ENCODE data around the gene CYP2S1.
"Not testable (repeated sequence)": the region's sequence is repeated elsewhere in the genome, so short reads cannot be mapped to it uniquely, and the experiment has no call there.

Gene CYP2S1

DNA sequence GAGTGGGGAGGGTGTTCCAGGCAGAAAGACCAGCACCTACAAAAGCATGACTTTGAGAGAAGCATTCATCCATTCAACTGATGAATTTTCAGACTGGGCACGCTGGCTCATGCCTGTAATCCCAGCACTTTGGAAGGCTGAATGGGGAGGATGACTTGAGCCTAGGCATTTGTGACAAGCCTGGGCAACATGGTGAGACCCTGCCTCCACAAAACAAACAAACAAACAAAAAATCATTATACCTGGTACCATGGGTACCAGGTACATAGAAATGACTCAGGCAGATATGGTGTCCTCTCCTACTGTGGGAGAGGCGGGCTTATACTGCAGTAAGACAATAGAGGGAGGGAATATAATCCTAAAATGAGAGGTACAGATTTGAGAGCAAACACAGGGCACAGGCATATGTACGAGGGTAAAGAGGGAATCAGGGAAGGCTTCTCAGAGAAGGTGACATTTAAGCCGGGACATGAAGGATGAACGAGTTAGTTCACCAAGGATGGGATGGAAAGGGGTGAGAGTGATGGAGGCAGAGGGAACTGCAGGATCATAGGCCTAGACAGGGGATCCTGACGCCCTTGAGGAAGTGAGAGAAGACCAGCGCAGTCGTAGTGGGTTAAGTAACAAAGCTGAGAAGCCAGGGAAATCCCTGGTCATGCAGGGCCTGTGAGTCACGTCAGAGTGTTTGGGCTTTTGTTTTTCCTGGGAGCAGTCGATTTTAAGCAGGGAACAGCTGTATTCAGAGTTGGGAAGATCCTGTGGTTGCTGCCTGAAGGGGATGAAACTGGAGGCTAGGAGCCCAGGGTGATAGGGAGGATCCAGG lies 2.9 kb downstream of the CYP2S1 start:
- DNase-seq, result no peak

DNA sequence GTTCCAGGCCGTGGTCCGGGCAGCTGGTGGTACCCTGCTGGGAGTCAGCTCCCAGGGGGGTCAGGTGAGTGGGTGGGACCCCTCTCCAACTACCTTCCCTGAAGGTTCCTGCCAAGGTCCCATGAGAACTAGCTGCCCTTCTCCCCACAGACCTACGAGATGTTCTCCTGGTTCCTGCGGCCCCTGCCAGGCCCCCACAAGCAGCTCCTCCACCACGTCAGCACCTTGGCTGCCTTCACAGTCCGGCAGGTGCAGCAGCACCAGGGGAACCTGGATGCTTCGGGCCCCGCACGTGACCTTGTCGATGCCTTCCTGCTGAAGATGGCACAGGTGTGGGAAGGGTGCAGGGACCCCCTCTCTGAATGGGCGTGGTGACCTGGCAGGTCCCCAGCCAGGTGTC lies 5.5 kb downstream of the CYP2S1 start:
- no peak for DNase-seq

DNA sequence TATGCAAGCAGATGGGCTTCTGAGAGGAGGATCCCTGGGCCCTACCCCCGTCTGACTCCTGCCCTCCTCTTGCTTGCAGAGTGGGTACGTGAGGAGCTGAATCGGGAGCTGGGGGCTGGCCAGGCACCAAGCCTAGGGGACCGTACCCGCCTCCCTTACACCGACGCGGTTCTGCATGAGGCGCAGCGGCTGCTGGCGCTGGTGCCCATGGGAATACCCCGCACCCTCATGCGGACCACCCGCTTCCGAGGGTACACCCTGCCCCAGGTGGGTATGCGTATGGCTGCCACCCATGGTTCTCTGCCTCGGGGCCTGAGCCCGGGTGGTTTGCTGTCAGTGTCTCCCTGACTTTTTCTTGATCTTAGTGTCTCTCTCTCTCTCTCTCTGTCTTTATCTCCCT lies 10.4 kb downstream of the CYP2S1 start:
- no peak for DNase-seq

DNA sequence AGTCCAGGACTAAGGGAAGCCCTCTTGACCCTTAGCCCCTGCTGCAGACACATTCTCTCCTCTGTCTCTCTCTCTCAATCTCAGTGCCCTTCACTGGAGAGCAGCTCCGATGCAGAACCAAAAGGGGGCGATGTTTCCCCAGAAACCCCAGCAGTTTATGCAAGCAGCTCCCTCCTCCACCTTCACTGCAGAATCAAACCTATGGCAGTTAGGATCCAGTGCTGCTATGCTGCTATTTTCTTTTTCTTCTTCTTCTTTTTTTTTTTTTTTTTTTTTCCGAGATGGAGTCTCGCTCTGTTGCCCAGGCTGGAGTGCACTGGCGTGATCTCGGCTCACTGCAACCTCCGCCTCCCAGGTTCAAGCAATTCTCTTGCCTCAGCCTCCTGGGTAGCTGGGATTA lies 11.3 kb downstream of the CYP2S1 start:
- not testable (repeated sequence) for DNase-seq

DNA sequence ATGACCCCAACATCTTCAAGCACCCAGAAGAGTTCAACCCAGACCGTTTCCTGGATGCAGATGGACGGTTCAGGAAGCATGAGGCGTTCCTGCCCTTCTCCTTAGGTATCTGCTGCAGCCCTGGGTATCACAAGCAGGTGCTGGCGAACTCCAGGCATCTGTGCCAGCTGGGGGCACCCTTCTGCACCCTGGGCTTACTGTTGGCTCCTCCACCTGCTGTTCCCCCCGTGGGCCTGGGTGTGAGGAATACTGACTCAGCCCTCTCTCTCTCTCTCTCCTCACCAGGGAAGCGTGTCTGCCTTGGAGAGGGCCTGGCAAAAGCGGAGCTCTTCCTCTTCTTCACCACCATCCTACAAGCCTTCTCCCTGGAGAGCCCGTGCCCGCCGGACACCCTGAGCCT lies 13.0 kb downstream of the CYP2S1 start:
- DNase-seq, result no peak

DNA sequence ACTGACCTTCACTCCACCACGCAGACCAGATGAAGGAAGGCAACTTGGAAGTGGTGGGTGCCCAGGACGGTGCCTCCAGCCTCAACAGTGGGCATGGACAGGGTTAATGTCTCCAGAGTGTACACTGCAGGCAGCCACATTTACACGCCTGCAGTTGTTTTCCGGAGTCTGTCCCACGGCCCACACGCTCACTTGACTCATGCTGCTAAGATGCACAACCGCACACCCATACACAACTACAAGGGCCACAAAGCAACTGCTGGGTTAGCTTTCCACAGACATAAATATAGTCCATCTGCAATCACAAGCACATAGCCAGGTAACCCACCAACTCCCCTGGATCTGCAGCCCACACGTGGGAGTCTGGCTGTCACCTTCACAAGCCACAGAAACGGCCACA lies 13.4 kb downstream of the CYP2S1 start:
- no peak for DNase-seq

DNA sequence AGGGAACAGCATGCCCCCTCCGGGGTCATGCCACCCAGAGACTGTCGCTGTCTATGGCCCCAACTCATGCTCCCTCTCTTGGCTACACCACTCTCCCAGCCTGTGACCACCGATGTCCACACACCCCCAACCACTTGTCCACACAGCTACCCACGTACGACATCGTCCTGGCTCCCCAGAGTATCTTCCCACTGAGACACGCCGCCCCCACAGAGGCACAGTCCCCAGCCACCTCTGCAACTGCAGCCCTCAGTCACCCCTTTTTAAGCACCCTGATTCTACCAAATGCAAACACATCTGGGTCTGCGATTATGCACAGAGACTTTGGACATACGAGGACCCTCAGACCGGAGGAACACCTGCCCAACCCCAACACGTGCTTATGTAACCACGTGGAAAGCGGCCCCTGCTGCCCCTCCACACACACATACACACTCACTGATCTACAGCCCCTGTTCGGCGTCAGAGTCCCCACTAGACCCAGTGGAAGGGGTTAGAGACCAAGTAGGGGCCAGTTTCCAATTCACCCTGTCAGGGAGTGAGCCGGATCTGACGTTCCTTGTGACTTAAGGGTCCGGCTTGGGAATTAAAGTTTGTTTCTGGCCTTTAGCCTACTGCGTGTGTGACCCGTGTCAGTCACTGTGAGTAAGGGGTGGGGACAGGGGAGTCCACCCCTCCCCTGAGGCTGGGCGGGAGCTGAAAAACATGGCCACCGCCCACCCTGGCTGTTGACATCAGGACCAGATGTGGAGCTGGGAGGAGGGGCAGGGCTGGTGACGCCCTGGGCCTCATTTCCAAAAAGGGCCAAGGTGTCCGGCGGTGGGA lies 14.1 kb downstream of the CYP2S1 start:
- no peak for DNase-seq

DNA sequence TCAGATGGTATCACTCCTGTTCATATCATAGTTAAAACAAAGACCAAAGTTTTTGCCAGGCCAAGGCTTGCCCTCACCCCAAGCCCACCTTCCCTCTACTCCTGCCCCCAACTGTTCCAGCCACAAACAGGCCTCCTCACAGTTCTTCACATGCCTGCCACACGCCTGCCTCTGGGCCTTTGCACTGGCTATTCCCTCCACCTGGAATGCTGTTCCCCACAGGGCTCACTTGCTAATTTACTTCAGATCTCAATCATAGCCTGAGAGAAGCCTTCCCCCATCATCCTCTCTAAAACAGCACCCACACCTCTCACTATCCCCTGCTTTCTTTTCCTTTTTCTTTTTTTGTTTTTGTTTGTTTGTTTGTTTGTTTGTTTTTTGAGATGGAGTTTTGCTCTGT lies 21.1 kb downstream of the CYP2S1 start:
- DNase-seq, result no peak

DNA sequence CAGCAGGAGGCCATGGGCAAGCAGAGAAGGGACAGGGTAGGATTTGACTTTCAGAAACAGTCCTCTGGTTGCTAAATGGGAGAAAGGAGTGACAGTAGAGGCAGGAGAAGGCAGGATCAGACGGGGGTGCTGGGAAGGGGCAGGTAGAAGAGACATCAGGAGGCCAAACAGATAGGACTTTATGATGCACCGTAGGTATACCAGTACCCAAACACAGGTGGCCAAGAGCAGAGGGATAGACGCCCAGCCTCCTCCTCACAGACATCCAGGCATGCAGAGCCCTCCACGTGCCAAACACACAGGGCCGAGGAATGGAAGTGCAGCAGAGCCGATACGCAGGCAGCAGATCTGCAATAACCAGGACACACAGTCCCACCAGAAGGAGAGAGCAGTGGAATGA lies 24.7 kb downstream of the CYP2S1 start:
- no peak for DNase-seq

DNA sequence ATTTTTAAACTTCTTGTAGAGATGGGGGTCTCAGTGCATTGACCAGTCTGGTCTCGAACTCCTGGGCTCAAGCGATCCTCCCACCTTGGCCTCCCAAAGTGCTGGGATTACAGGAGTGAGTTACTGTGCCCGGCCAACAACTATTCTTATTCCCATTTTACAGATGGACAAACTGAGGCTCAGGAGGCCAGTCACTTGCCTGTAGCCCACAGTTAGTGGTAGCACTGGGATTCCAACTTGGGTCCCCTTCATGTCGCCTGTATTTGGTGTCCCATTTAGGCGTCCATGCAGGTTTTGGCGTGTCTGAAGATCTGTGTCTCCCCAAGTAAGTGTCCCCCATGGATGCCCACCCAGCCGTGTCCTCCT lies 25.2 kb downstream of the CYP2S1 start:
- no peak for DNase-seq

DNA sequence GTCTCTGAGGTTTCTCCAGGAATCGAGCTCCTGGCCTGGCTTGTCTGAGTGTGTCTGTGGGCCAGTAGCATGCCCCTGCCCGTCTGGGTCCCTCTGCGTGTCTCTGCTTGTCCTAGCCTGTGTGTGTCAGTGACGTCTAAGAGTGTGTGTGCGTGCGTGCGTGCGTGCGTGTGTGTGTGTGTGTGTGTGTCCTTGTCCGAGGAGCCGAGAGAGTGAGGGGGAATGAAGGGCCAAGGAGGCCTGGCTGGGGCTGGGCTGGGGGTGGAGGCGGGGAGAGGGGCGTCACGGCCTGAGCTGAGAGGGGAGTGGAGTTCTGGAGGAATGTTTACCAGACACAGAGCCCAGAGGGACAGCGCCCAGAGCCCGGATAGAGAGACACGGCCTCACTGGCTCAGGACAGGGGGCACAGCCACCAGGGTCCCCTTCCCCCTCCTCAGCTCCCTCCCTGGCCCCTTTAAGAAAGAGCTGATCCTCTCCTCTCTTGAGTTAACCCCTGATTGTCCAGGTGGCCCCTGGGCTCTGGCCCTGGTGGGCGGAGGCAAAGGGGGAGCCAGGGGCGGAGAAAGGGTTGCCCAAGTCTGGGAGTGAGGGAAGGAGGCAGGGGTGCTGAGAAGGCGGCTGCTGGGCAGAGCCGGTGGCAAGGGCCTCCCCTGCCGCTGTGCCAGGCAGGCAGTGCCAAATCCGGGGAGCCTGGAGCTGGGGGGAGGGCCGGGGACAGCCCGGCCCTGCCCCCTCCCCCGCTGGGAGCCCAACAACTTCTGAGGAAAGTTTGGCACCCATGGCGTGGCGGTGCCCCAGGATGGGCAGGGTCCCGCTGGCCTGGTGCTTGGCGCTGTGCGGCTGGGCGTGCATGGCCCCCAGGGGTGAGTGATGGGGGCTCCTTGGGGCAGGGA lies 25.8 kb downstream of the CYP2S1 start, which contains the start of gene AXL:
Gene AXL (plus strand): TSS at position 609 of the 893 bp plus-strand sequence. CDS start 170 bp downstream, at position 779.
- no peak for DNase-seq

DNA sequence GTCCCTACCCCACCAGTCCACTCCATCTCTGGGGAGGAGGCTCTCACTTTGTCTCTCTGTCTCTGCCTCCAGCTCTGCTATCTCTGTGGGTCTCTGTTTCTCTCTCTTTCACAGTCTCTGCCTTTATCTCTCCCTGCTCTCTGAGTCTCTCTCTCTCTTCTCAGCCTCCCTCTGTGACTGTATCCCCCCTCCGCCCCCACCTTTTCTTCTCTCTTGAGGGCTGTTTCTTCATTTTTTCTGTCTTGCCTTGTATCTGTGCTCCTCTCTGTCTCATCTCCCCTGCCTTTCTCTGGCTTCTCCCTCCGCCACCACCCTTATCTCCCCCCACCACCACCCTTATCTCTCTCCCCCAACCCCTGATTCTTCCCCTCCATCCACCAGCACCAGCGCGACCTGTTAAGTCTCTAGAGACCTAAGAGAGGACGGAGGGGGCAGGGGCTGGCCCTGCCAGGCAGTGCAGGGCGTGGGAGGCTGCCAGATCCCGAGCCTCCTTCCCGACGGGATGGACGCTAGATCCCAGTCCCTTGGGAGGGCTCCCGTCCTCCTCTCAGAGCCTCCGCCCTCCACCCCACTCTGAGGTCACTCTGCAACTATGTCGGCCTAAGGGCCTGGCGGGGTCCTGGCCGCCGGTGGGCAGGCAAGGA lies 27.0 kb downstream of the CYP2S1 start:
- no peak for DNase-seq

DNA sequence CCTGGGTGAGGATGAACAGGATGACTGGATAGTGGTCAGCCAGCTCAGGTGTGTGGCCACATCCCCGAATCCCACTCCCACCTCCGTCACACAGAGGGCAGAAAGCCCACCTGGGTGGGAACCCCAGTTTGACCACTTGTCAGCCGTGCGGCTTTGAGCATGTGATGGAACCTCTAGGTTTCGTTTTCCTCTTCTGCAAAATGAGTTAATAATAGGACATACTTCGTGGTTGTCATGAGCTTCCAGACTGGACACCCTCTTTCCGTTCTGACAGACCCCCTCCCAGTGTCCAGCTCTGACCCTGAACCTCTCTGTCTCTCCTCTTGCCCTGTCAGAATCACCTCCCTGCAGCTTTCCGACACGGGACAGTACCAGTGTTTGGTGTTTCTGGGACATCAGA lies 27.8 kb downstream of the CYP2S1 start:
- no peak for DNase-seq

DNA sequence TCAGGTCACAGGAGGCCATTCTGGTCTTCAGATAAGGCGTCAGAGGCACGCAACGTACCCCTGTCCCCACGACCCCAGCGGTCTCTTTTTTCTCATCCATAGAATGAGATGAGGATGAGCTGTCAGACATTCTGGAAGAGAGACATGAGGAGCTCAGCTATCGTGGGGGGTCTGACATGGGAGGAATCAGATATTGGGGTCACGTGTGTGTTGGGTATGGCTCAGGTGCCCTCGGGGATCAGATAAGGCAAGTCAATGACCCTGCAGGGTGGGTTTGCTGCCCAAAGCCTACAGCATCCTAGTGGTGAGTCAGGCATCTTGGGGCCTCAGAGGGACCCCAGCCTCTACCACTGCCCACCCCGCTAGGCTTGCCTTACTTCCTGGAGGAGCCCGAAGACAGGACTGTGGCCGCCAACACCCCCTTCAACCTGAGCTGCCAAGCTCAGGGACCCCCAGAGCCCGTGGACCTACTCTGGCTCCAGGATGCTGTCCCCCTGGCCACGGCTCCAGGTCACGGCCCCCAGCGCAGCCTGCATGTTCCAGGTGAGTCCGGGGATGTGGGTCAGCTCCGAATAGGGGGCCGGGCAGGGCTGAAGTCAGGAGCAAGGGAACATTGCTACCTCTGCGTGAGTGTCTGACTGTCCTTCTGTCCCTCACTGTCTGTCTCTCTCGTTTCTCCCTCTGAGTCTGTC lies 28.6 kb downstream of the CYP2S1 start:
- DNase-seq, result no peak

DNA sequence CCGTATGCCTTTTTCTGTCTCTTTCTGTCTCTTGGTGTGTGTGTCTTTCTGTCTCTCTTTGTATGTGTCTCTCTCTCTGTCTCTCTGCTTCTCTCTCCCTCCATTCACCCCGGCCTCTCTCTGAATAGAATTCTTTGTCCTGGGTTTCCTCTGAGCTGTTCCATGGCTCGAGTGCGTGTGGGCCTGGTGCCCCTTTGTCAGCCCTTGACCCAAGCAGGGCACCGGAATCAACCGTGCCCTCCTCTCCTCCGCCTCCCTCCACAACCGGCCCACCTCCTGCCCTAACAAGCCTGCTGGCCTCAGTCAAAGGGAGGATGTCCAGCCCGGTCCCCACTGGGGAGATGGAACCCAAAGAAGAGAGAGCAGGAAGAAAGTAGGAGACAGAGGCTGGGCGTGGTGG lies 29.2 kb downstream of the CYP2S1 start:
- no peak for DNase-seq

DNA sequence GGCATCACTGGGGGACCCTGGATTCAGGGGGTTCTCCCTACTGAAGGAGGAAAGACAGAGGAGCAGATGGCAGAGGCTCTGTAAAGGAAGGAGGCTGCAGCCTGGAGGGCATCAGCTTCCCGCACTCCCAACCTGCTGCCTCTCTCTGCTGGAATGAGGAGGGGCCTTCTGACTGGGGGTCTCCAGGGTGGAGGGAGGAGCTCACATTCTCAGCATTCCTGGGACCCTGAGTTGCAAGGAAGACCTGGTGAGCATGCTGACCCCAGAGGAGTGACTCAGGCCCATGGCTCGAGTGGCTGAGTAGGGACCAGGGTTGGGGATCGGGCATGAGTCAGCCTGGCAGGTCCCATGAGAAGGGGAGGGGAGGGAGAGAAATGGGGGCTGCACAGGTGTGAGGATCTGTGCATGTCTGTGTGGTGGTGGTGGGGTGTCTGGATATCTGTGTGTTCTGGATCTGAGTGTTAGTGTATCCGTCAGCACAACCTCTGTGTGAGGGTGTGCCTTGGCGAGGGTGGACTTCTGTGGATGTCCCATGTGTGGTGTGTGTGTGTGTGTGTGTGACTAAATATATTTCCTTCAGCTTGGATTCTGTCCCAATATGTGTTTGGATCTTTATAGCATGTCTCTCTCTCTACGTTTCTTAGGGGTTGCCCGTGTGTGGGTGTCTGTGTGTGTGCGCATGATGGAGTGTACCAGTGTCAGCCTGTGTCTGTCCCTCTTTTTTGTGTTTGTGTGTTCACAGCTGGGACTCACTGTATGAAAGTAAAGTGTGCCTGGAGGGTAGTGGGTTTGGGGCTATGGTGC lies 30.6 kb downstream of the CYP2S1 start:
- no peak for DNase-seq

DNA sequence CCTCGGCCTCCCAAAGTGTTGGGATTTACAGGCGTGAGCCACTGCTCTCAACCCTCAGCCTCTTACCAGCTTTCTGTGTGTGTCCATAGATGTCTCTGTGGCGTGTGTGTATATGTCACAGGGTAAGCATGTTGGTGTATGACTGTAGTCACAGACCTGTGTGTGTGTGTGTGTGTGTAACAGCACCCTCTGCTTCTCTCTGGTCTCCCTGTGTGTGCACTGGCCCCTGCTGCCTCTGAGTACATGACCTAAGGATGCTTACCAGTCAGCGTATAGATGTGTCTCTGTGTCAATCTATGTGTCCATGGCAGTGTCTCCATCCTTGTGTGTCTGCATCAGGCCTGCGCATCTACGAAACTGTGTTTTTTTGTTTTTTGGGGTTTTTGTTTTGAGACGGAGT lies 31.6 kb downstream of the CYP2S1 start:
- DNase-seq, result no peak

DNA sequence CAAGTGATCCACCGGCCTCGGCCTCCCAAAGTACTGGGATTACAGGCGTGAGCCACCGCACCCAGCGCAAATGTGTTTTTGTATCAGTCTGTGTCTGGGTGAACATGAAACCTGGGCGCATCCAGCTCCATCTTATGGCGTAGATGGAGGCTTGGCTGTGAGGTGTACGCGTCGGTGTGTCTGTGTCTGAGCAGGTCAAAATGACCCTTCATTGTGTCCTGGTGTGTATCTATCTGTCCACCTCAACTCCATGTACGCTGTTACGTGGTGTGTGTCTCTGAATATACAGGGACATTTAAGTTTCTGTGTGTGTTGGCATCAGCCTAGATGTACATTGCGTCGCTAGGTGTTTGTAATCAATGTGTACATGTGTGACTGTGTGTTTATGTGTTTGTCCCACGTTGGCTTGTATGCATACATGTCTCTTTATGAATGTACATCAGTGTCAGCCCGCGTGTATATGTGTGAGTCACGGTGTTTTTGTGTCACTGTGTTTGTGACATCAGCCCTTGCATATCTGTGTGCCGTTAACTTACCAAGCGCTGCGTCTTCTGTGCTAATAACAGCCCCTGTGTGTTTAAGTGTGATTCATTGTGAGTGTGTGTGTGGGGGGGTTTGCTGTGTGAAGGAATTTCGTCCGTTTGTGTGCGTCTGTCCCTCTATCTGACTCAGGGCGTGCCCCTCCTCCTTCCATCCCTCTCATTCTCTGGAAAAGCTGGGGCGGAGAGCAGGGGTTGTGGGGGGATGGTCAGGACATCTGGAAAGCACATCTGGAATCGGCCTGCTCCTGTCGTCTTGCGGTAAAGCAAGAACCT lies 32.4 kb downstream of the CYP2S1 start:
- DNase-seq, result no peak

DNA sequence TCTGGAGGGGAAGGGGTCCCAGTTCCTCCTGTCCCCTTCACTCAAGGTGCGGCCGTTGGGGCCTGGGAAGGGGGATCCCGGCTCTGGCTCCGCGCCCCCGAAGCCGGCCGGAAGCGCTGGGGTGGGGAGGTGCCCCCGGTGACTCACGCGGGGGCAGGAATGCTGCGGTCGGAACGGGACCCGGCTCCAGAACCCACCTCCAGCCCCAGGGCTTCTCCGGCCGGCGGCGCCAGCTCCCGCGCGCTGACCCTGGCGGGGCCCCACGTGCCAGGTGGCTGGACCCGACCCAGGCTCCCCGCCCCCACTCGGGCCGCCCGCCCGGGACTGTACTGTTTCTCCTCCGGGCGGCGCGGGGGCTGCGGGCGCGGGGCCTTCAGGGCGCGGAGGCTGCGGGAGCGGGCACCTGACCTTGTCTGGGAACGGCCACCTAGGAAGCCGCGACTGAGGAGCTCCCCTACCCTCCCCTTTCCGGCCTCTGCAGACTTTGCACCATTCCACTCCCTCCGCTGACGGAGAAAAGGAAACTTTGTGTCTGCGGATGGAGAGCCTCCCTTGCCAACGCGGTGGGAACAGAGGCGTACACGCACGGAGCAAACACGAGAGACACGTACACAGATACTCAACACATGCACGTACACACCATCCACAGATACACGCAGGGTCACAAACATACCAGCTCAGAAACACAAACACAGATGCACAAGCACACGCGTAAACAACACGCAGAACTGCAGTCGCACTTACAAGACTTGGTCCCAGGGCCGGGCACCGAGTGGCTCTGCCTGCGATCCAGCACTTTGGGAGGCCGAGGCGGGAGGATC lies 33.2 kb downstream of the CYP2S1 start:
- DNase-seq, result no peak
